ENCODE data around the gene NRXN3.

NRXN3 gene

DNA sequence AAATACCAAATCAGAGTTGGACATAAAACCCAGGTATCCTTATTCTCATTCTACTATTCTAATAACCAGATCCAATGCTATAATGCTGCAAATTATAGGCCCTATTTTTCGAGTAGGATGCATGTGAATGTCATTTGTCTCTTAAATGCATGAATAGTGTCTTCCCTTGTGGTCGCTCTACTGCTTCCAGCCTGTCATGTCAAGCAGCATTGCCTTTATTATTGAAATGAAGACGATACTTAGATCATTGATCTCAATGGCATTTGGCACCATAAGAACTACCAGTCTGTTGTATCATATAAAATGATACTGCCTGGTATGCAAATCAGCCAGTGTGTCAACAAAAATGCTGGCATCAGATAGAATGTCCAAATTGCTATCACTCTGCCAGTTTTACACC, 1392.0 kb downstream of the NRXN3 start:
- TF ChIP-seq, protein P1, sequence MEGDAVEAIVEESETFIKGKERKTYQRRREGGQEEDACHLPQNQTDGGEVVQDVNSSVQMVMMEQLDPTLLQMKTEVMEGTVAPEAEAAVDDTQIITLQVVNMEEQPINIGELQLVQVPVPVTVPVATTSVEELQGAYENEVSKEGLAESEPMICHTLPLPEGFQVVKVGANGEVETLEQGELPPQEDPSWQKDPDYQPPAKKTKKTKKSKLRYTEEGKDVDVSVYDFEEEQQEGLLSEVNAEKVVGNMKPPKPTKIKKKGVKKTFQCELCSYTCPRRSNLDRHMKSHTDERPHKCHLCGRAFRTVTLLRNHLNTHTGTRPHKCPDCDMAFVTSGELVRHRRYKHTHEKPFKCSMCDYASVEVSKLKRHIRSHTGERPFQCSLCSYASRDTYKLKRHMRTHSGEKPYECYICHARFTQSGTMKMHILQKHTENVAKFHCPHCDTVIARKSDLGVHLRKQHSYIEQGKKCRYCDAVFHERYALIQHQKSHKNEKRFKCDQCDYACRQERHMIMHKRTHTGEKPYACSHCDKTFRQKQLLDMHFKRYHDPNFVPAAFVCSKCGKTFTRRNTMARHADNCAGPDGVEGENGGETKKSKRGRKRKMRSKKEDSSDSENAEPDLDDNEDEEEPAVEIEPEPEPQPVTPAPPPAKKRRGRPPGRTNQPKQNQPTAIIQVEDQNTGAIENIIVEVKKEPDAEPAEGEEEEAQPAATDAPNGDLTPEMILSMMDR (IDR thresholded peaks at IDR 0.05) = no peak

DNA sequence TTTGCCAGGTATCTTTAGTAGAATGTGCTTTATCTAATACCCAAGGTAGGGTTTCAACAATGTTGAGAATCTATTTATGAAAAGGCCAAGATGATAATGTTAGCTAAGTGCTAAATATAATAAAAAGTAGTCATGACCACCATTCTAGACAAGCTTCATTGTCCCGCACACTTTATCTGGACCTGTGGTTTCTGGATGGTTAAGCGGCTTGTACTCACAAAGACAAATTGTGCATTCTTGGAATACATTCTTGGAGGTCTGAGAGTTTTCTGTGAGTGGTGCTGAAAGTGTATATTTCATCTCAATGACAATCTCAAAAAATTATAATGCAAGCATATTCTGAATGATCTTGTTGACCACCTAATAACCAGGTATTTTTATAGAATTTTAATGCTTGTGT, 1394.2 kb downstream of the NRXN3 start:
- TF ChIP-seq, protein P1 (IDR thresholded peaks at IDR 0.05) = no peak

DNA sequence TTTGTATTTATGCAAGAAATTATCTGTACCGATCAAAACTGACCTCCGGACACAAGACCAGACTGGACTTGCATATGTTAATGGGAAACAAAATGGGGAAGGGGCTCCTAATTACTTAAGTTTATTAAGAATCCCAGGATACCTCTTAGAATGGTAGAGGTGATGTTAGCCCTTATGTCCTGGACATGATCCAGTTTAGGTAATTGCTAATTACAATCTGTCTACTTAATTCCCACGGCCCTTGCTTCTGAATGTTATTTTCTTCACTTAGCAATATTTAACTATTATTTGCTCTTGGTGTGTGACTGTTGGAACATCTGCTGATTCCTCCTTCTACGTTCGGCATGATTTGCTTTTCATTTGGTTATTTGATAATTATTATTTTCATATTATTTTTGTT, 1397.1 kb downstream of the NRXN3 start:
- TF ChIP-seq, protein P1 (IDR thresholded peaks at IDR 0.05) = no peak

DNA sequence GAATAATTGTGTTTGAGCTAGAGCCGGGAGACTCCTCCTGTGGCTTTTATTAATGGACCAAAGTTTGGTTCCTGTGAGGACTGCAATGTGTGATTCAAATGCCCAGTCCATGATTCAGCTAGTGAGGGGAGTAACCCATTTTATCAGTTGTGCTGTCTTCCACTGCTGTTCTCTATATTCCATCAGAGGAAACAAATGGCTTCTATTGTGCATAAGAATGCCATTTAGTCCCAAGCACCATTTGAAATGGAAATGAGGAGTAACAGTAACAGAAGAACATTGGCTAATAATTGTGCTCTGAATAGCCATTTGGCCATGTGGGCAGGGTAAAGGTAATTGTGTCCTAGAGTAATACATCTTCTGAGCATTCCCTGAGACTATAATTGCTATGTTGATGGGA, 1398.4 kb downstream of the NRXN3 start:
- TF ChIP-seq, protein P1 (IDR thresholded peaks at IDR 0.05) = no peak

DNA sequence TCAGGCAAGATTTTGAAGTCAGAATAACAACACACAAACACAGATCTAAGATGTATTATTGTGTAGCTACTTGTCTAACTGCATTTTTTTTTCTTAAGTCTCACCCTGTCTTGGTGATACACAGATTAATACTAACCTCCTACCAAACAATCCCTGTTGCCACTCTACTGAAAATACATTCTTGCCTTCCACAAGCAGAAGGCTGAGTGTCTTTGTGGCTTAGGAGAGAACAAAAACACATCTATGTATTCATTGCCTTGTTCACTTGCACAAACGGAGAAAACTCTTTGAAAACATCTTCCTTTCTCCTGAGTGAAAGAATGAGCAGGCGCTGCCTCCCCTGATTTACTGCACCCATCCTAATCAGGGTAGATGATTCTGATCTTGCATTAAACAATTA, 1398.9 kb downstream of the NRXN3 start:
- TF ChIP-seq, protein P1 (IDR thresholded peaks at IDR 0.05) = no peak

DNA sequence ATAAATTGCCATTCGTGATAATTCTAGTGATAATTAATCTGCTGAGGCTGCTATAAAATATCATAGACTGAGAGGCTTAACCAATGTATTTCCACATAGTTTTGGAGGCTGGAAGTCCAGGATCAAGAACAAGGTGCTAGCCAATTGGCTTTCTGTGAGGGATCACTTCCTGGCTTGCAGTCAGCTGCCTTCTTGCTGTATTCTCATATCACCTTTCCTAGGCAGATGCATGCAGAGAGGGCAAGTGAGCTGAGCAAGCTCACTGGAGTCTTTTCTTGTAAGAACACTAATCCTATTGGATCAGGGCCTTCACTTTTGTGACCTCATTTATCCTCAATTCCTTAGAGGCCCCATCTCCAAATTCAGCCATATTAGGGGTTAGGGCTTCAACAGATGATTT, 1400.5 kb downstream of the NRXN3 start:
- TF ChIP-seq, protein P1 (IDR thresholded peaks at IDR 0.05) = no peak

DNA sequence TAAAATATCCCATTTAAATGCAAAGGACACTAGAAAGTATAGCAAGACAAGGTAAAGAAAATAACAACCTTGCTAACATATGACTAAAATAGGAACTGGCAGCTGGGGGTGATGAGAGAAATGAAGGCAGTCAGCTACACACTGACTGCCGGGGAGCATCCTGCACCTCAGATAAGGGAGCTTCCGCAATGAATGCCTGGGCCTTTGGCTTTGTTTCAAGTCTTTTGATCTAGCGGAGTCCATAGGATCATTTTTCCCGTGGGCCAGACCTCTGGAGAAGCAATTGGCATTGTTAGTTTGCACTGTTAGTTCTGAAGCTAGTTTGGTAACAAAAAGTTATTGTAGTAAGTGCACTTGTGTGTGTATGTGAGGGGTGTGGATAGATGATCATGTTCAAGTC, 1401.2 kb downstream of the NRXN3 start:
- TF ChIP-seq, protein P1 (IDR thresholded peaks at IDR 0.05) = no peak

DNA sequence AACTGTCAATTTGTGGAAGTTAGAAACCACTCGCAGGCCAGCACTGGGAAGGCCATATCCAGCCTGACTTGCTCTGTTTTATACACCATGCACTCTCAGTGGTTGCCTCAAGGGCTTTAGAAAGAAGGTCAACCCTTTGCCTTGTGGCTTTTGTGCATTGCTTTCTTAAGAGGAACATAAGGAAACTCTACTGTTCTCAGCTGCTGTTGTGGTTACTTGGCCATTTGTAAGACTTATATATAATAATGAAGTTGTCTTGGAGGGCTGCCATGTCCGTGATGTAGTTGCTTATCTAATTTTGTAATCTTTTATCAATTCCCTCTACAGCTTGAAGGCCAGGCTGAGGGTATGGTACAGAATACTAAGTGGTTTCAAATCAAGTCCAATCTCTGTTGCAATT, 1403.3 kb downstream of the NRXN3 start:
- TF ChIP-seq, protein P1 (IDR thresholded peaks at IDR 0.05) = no peak

All from LNCAP (cell line).